Memory B cell (primary cell): Measurements from ENCODE around the gene NUCB2.
"Not testable (repeated sequence)": the region's sequence is repeated elsewhere in the genome, so short reads cannot be mapped to it uniquely, and the experiment has no call there.

ENCODE experiments used
- ATAC-seq: fragments of 150-1000 bp; cut with Tn5 transposase; 2 replicates; pipeline ENCODE4 v1.10.0; 2021; ENCODE audit warnings: low read depth, mild to moderate bottlenecking, moderate library complexity
- DNase-seq, 2 donors: peaks; one replicate each; pipeline ENCODE4 v3.0.0; 2022; ENCODE audit warnings: low spot score in 2 of 2
- H3K27ac Mint-ChIP-seq: one replicate; pipeline ENCODE4 v1.8.0; 2022; ENCODE audit warnings: mild to moderate bottlenecking, moderate library complexity, mixed read lengths
- H3K27me3 Mint-ChIP-seq: one replicate; pipeline ENCODE4 v1.8.0; 2022; ENCODE audit warnings: mixed read lengths
- H3K36me3 Mint-ChIP-seq: one replicate; pipeline ENCODE4 v1.8.0; 2022; ENCODE audit warnings: mild to moderate bottlenecking, mixed read lengths
- H3K4me1 Mint-ChIP-seq: one replicate; pipeline ENCODE4 v1.8.0; 2022; ENCODE audit warnings: mixed read lengths
- H3K4me3 Mint-ChIP-seq: one replicate; pipeline ENCODE4 v1.8.0; 2022; ENCODE audit warnings: mild to moderate bottlenecking, moderate library complexity, mixed read lengths
- H3K9me3 Mint-ChIP-seq: one replicate; pipeline ENCODE4 v1.8.0; 2022; ENCODE audit warnings: mixed read lengths

NUCB2 gene

DNA sequence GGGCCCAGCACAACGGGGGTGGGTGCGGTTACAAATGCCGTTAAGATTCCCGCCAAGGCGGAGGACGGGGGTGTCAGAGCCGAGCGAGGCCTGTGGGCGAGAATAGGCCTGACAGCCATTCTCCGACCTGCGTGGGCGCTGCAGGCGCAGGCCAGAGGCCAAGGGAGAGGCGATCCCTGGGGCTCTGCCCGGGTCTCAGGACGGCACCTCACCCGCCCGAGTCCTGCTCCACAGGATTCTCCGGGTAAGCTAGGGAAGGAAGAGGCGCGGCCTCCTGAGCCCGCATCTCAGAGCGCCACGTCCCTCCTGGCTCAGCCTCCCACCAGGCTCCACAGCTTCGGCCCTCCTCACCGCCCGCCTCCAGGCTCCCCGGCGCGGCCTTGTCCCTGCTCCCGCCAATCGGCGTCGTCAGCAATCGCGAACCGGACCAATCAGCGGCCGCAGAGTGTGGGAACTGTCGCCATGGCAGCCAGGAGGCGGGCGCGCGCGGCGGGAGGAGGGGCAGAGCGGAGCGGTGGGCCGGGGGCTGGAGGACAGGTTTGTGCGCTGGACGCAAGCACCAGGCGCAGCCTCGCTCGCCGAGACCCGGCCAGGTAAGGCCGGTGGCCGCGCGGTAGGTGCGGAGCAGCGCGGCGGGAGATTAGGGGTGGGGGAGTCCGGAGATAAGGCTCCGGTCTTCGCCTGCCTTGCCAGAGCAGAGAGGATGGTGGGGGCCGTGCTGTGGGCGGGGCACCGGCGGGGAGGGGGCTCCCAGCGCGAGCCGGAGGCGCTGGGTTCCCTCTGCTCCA lies at the start of gene NUCB2:
NUCB2 (plus strand) TSS at position 504 of the 788 bp plus-strand sequence. CDS start 18,585 bp downstream, outside the sequence.
- Mint-ChIP-seq H3K4me3 (peak within 1 kb of the TSS; percentile 98), H3K4me1 (peaks cover 12% of the 10 kb centered on the region), H3K9me3 (no peaks in the 10 kb centered on the region), H3K27ac (peak within 1 kb of the TSS; percentile 96), H3K27me3 (no peaks in the 10 kb centered on the region), H3K36me3 (no peaks in the 10 kb centered on the region)
- DNase-seq (peak; percentile 92 to 97), ATAC-seq (peak; percentile 96)

DNA sequence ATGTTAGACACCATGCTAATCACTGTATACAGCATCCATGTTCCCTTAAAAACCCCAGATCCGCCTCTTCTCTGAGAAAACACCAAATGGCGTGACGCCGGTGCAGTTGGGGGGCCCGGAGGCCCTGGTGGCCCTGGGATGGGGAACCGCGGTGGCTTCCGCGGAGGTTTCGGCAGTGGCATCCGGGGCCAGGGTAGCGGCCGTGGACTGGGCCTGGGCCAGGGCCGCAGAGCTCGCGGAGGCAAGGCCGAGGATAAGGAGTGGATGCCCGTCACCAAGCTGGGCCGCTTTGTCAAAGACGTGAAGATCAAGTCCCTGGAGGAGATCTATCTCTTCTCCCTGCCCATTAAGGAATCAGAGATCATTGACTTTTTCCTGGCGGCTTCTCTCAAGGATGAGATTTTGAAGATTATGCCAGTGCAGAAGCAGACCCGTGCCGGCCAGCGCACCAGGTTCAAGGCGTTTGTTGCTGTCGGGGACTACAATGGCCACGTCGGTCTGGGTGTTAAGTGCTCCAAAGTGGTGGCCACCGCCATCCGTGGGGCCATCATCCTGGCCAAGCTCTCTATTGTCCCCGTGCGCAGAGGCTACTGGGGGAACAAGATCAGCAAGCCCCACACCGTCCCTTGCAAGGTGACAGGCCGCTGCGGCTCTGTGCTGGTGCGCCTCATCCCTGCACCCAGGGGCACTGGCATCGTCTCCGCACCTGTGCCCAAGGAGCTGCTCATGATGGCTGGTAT lies 48.2 kb upstream of the NUCB2 start:
- peaks cover 12% of the 10 kb centered on the region for H3K4me1 Mint-ChIP-seq
- not testable (repeated sequence) for ATAC-seq, H3K27me3 Mint-ChIP-seq, DNase-seq, H3K4me3 Mint-ChIP-seq, H3K27ac Mint-ChIP-seq, H3K36me3 Mint-ChIP-seq, H3K9me3 Mint-ChIP-seq

DNA sequence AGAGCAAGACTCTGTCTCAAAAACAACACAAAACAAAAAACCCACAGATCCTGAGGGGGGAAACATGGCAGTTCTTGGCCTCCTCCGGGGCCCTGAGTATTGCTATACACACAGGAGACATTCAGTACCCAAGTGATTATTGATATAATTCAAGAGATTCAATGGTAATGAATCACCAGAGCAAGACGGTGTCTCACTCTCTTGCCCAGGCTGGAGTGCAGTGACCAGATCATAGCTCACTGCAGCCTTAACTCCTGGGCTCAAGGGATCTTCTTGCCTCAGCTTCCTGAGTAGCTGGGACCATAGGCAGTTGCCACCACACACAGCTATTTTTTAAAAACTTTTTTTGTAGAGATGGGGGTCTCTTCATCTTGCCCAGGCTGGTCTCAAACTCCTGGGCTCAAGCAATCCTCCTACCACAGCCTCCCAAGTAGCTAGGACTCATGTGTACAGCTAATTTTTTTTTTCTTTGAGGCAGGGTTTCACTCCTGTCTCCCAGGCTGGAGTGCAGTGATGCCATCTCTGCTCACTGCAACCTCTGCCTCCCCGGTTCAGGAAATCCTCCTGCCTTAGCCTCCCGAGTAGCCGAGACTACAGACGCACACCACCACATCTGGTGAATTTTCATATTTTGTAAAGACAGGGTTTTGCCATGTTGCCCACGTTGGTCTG lies 46.9 kb upstream of the NUCB2 start:
- H3K27me3 Mint-ChIP-seq = no peaks in the 10 kb centered on the region
- H3K9me3 Mint-ChIP-seq = no peaks in the 10 kb centered on the region
- H3K4me3 Mint-ChIP-seq = no peak overlapping the region
- DNase-seq (no peak), ATAC-seq (no peak)
- peaks cover 12% of the 10 kb centered on the region for H3K4me1 Mint-ChIP-seq
- peaks cover 2% of the 10 kb centered on the region for H3K36me3 Mint-ChIP-seq
- H3K27ac Mint-ChIP-seq = no peak overlapping the region

DNA sequence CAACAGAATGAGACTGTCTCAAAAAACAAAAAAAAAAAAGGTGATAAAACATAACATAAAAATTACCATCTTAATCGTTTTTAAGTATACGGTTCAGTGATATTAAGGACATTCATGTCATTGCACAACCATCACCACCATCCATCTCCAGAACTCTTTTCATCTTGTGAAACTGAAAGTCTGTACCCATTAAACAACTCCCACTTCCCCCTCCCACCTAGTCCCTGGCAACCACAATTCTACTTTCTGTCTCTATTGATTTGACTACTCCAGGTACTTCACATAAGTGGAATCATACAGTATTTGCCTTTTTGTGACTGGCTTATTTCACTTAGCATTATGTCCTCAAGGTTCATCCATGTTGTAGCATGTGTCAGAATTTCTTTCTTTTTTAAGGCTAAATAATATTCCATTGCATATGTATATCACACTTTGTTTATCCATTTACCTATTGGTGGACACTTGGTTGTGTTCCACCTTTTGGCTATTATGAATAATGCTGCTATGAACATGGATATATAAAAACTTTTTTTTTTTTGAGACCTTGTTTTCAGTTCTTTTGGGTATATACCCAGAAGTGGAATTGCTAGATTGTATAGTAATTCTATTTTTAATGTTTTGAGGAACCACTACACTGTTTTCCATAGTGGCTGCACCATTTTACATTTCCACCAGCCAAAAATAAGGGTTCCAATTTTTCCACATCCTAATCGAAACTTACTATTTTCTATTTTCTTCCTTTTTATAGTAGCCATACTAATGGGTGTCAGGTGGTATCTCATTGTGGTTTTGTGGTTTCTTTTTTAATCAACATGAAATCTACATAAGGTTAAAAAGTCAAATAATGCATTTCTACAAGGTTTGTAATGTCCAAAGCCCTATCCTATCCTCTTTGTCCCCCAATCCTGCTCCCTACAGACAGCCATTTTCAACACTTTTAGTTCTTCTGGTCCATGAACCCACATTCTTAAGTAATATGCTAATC lies 45.4 kb upstream of the NUCB2 start:
- Mint-ChIP-seq H3K4me3 (no peak overlapping the region), H3K27me3 (no peaks in the 10 kb centered on the region), H3K36me3 (peaks cover 2% of the 10 kb centered on the region), H3K4me1 (peaks cover 12% of the 10 kb centered on the region), H3K9me3 (no peaks in the 10 kb centered on the region), H3K27ac (no peak overlapping the region)
- DNase-seq (peak in 1 of 2 donors; percentile 16), ATAC-seq (peak; percentile 92)

DNA sequence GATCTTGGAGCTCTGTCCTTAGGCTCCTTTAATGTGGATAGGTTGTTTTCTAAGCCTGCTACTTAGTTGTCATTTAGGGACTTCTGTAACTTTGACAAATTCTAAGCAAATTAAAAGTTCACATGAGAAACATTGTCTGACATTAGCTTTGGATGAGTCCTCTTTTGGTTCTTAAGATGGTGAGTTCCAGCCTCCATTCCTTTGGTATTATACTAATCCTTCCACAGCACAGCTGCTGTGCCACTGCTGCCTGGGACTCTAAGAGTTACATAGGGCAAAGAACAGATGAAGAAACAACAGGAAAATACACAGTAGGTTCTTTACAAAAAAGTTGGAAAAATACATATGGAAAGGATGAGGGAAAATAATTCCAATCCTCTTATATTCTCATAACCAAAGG lies 43.4 kb upstream of the NUCB2 start:
- Mint-ChIP-seq H3K4me3 (no peak overlapping the region), H3K27ac (no peak overlapping the region), H3K9me3 (no peaks in the 10 kb centered on the region), H3K36me3 (no peaks in the 10 kb centered on the region), H3K27me3 (peaks cover 2% of the 10 kb centered on the region), H3K4me1 (peaks cover 12% of the 10 kb centered on the region)
- DNase-seq (no peak), ATAC-seq (no peak)

DNA sequence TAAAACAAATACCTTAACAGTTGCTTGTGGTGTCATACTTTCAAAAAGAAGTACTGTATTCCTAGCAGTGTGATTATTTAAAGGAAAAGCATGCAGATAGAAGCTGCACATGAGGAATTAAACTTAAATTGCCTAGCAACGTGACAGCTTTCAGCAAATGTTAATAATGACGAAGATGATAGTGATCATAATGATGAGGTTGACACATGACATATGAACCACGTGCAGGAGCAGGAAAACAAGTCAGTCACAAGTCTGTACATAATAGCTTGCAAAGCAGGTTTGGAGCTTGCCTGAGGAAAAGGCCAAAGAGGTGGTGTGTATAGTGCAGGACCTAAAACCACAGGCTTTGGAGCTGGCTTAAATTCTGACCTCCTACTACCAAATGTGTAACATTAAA lies 38.2 kb upstream of the NUCB2 start:
- Mint-ChIP-seq H3K27me3 (peaks cover 16% of the 10 kb centered on the region), H3K4me3 (no peak overlapping the region), H3K4me1 (no peaks in the 10 kb centered on the region), H3K9me3 (no peaks in the 10 kb centered on the region), H3K36me3 (no peaks in the 10 kb centered on the region), H3K27ac (no peak overlapping the region)
- ATAC-seq (no peak), DNase-seq (no peak)

DNA sequence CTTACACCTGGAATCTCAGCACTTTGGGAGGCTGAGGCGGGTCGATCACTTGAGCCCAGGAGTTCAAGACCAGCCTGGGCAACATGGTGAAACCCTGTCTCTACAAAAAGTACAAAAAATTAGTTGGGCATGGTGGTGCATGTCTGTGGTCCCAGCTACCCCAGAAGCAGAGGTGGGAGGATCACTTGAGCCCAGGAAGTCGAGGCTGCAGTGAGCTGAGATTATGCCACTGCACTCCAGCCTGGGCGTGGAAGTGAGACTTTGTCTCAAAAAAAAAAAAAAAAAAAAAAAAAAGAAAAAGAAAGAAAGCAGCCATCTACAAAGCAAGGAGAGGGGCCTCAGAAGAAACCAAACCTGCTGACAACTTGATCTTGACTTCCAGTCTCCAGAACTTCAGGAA lies 36.6 kb upstream of the NUCB2 start:
- not testable (repeated sequence) for H3K4me1 Mint-ChIP-seq, ATAC-seq, DNase-seq, H3K27ac Mint-ChIP-seq, H3K9me3 Mint-ChIP-seq, H3K4me3 Mint-ChIP-seq, H3K36me3 Mint-ChIP-seq
- H3K27me3 Mint-ChIP-seq = peaks cover 16% of the 10 kb centered on the region

DNA sequence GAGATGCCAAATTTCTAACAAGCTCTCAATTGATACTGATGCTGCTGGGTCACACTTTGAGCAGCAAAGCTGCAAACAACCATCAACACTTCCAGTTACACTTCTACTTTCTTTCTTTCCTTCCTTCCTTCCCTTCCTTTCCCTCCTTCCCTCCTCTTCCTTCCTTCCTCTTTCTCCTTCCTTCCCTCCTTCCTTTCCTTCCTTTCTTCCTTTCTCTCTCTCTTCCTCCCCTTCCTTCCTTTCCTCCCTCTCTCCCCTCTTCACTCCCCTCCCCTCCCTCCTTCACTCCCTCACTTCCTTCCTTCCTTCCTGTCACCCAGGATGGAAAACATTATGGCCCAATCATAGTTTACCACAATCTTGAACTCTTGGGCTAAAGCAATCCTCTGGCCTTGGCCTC lies 35.8 kb upstream of the NUCB2 start:
- H3K27ac Mint-ChIP-seq = no peak overlapping the region
- peaks cover 17% of the 10 kb centered on the region for H3K27me3 Mint-ChIP-seq
- H3K4me3 Mint-ChIP-seq = no peak overlapping the region
- no peaks in the 10 kb centered on the region for H3K9me3 Mint-ChIP-seq
- H3K4me1 Mint-ChIP-seq = peaks cover 2% of the 10 kb centered on the region
- no peak for ATAC-seq
- no peak for DNase-seq
- H3K36me3 Mint-ChIP-seq = no peaks in the 10 kb centered on the region

DNA sequence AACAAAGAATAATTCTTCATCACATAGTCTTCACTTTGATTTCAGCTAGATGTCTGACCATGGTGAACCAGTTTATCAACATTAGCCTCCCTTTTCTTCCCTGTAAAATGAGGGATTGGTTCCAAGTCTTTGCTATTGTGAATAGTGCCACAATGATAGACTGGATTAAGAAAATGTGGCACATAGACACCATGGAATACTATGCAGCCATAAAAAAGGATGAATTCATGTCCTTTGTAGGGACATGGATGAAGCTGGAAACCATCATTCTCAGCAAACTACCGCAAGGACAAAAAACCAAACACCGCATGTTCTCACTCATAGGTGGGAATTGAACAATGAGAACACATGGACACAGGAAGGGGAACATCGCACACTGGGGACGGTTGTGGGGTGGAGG lies 33.6 kb upstream of the NUCB2 start:
- ATAC-seq, H3K4me1 Mint-ChIP-seq, H3K4me3 Mint-ChIP-seq, H3K36me3 Mint-ChIP-seq, DNase-seq, H3K27ac Mint-ChIP-seq, H3K9me3 Mint-ChIP-seq: not testable (repeated sequence)
- H3K27me3 Mint-ChIP-seq = peaks cover 18% of the 10 kb centered on the region

DNA sequence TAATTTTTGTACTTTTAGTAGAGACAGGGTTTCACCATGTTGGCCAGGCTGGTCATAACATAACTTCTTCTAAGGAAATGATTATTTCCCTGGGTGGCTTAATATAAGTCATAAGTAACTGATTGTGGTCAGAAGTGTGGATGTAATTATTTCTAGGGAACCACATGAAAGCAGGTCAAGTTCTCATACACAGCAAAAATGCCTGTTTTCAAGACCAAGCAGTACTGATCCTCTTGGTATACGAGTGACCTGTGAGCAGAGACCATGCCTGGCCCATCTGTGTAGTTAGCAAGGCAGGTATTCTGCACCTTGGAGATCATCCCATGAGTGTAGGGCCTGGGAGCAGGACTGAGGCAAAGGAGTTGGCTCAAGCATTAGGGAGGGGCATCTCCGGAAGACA lies 32.5 kb upstream of the NUCB2 start:
- Mint-ChIP-seq H3K9me3 (no peaks in the 10 kb centered on the region), H3K4me3 (no peak overlapping the region)

DNA sequence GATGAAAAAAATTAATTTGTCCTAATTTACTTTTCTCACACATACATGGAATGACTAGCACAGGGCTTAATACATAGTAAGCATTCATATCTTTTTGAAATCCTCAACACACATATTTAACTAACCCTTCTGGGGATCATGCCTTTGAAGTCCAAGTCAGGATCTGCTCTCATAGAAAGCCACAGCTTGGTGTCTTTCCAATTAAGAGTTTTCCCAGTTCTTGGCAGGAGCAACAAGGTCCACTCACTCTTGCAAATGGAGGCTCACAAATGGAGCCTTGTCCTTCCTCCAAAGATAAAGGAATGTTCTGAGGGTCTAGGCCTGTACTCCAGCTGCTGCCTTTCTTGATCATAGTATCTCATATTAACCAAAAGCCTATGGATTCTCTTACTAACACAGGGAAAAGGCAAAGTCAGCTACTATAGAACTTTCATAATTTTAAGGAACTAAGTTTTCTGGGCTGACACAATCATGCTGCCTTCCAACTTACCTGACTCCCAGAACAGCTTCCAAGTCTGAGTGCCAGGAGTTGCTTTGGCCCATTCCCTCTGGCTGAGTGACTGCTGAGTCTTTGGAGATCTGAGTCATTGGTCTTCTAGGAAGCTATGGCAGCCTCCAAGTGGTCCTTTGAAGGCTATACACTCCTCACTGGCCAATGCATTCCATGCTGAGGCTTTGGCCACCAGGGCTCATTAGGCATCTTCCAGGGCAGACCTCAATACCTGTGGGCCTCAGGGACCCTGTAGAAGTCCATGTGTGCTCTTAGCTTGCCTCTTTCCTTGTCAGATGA lies 25.8 kb upstream of the NUCB2 start:
- Mint-ChIP-seq H3K4me3 (no peak overlapping the region), H3K4me1 (no peaks in the 10 kb centered on the region), H3K27me3 (peaks cover 16% of the 10 kb centered on the region), H3K27ac (no peak overlapping the region), H3K9me3 (peaks cover 1% of the 10 kb centered on the region), H3K36me3 (peaks cover 2% of the 10 kb centered on the region)
- no peak for ATAC-seq
- DNase-seq = no peak

More for the DNA sequence above, 32.5 kb upstream of the NUCB2 start:
- H3K27me3 Mint-ChIP-seq = peaks cover 15% of the 10 kb centered on the region
- peaks cover 2% of the 10 kb centered on the region for H3K4me1 Mint-ChIP-seq
- H3K27ac Mint-ChIP-seq = no peak overlapping the region
- no peak for ATAC-seq
- H3K36me3 Mint-ChIP-seq = no peaks in the 10 kb centered on the region
- no peak for DNase-seq

DNA sequence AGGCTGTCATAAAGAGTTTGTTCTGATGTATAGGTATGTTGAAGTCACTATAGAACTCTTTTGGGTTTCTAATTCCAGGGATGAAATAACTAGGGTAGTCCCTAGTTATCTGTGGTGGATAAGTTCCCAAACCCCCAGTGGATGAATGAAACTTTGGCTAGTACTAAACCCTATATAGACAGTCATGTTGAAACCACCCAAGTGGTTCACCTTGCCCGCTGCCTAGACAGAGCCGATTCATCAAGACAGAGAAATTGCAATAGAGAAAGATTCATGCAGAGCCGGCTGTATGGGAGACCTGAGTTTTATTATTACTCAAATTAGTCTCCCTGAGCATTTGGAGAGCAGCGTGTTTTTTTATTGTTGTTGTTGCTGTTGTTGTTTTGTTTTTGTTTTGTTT lies 23.8 kb upstream of the NUCB2 start:
- Mint-ChIP-seq H3K27me3 (peaks cover 13% of the 10 kb centered on the region), H3K36me3 (peaks cover 2% of the 10 kb centered on the region), H3K4me1 (no peaks in the 10 kb centered on the region), H3K9me3 (peaks cover 1% of the 10 kb centered on the region), H3K27ac (no peak overlapping the region), H3K4me3 (no peak overlapping the region)
- ATAC-seq = no peak
- DNase-seq = no peak

DNA sequence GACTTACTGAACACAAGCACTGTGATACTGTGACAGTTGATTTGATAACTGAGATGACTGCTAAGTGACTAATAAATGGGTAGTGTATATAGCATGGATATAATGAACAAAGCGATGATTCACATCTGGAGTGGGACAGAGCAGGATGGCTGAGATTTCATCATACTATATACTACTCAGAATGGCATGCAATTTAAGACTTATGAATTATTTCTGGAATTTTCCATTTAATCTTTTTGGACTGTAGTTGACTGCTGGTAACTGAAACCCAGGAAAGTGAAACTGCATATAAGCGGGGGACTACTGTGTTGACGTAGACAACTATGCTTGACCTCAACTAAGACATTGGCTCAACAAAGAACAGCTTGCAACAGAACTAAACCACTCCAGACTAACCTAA lies 20.0 kb upstream of the NUCB2 start:
- no peaks in the 10 kb centered on the region for H3K4me1 Mint-ChIP-seq
- peaks cover 7% of the 10 kb centered on the region for H3K27me3 Mint-ChIP-seq
- H3K4me3 Mint-ChIP-seq = no peak overlapping the region
- H3K27ac Mint-ChIP-seq = no peak overlapping the region
- H3K9me3 Mint-ChIP-seq = no peaks in the 10 kb centered on the region
- H3K36me3 Mint-ChIP-seq = no peaks in the 10 kb centered on the region
- ATAC-seq (no peak), DNase-seq (no peak)
